ENCODE data around the gene DENND10.

- TF ChIP-seq CTCF (IDR thresholded peaks at IDR 0.05; ENCODE audit: insufficient read depth, low read length, poor library complexity, severe bottlenecking) = no peak
- TF ChIP-seq EZH2phosphoT487 (conservative IDR thresholded peaks at IDR 0.05; ENCODE audit: low read length) = no peak
These were observed 14.3 kb downstream of the DENND10 start for GRCh38 chr10:119118231-119118630.
